SIG-M5 (cell line): Measurements from ENCODE around the gene KATNAL1.
"Not testable (repeated sequence)": the region's sequence is repeated elsewhere in the genome, so short reads cannot be mapped to it uniquely, and the experiment has no call there.

Source experiments
- DNase-seq: peaks from one replicate; lab custom pipeline; 2025; lab: John Stamatoyannopoulos, UW

KATNAL1 gene

DNA sequence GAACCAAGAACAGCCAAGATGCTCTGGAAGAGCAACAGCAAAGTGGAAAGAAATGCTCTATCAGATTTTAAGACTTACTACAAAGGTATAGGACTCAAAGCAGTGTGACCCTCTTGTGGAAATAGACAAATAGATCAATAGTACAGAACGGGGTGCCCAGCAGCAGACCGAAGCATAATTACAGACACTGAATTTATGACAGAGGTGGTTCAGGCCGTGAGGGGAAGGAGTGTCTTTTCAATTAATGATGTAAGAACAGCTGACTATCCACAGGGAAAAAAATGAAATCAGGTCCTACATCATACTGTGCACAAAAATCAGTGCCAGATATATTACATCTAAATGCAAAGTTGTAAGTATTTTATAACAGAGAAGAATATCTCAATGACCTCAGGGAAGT, 95.6 kb downstream of the KATNAL1 start:
- DNase-seq, result no peak

DNA sequence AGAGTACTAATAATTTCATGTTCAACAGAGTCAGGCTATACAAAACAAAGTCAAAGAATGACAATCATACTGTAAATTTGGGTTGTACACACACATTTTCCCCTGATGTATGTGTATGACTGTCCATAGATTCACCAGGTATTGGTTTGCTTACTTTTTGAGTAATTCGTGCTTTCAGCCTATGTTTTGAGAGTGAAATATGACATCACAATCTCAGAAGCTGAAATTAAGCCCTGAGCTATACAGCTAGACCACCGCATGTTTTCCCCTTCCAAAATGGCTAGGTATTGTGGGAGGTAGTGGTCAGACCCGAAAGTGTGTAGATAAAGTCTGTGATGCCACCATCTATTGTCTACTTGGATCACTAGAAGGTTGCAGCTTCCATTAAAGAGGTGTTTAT, 102.8 kb downstream of the KATNAL1 start:
- no peak for DNase-seq

DNA sequence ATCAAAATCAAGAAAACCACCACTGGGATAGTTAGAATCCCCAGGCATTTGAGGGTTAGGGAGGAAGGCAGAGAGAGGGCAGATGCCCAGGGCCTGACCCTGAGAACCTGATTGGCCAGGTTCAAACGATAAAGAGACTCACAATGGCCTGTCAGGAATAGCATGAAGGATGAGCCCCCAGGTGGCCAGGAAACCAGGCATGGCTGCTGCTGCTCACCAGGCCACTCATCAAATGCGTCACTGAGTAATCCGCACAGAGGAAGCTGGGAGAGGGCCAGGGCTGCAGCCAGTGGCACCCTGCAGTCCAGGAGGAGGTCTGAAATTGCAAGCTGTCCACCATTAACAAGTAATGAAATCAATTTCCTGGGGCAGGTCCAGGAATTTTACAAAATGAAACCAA, 111.3 kb downstream of the KATNAL1 start:
- DNase-seq, result no peak

DNA sequence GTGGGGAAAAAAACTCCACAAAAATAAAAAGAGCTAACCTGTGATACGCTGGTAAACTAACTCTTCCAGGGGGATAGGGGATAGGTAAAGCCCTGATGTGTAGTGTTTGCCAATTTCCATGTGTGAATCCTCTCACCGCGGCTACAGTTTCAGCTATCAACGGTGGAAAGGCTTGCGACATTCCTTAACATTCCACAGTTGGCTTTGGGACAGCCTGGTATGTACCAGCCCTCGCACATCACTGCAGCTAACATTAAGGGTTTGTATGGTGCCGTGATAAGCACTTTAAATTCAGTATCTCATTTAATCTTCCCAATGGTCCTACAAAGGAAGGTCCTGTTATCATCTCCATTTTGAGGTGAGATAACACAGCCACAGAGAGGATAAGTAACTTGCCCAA, 112.4 kb downstream of the KATNAL1 start:
- no peak for DNase-seq

DNA sequence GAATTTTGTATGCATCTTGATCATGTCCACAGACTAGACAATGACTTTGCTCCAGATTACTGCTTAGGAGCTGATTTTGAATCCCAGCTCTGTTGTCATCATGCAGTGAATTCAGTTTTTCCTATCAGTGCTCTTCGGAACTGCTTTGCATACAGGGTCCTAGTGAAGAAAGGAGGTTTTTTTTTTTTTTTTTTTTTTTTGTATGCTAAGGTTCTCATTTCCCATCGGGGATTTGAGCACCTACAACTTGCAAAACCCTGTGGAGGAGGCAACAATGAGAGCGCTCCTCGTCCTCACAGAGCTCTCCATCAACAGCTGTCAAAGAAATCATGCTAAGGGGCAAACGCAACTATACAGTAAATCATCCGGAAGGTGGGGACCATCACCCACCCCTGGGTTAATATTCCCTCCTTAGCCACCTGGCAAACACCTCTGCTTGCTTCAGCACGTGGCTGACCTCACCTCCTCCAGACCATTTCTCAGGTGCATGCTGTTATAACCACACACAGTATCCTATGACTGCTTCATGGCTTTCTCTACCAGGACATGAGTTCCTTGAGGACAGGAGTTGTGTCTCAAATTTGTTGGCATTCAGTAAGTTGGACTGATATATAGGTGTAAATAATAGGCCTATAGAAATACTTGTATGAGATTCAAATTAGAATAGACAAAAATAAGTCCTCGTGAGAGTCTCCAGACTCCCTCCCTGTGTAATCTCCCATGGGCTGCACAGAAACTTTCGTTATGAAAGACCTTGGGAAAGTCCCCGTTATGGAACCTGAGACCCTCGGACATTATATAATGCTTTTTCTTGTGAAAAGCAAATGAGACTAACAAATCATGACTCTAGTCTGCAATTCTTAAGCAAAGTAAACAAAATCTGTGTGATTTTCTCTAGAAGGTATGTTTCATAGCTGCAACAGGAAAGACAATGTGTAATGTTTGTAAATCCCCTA, 113.8 kb downstream of the KATNAL1 start:
- DNase-seq, result no peak

DNA sequence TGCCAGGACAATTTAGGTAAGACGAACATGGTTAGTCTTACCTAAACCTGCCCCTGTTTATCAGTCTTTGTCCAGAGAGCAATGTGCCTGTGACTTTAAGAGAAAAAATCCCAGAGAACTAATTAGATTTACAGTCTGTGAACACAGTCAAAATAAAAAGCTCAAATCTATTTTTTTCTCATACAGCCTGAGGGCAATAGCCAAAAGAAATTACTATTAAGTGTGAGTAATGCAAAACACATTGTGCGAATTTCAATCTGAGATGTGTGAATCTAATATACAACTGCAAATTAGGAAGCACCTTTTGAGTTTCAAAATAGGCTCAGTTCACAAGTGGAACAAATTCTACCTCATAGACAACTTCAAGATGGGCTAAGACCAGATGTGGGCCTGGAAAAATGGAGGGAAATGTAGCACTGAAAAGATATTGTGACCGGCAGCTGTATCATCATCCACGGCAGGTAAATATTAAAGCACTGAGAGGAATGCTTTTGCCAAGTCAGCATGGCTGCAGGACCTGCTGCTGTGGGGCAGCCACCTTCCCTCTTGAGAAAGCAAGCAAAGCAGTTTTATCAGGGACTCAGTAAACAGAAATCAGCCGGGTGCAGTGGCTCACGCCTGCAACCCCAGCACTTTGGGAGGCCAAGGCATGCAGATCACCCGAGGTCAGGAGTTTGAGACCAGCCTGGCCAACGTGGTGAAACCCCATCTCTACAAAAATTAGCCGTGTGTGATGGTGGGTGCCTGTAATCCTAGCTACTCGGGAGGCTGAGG, 114.8 kb downstream of the KATNAL1 start:
- no peak for DNase-seq

DNA sequence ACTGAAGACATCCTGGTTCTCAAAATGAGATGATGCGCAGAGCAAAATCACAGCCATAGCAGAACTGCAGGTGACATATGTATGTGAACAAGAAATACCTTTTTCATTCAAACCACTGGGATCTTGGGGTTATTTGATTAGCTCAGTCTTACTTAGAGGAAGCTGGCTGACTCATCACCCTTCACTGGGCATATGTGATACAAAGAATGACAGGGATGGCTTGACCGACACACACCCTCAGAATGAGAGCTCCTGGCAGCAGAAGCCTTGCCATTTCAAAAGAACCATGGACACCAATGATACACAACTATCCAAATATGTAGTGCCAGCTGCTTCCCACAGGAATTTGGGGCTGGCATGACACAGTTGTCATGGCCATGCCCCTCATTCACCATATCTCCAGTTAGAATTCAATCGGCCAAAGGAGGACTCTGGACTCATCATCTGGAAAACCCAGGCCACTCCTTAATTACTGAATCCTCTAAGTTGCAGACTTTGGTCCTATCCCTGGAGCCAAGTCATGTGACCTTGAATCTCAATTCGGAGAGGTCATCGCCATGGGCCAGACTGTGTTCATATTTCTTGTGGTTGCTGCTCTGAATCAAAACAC, 115.8 kb downstream of the KATNAL1 start:
- no peak for DNase-seq

DNA sequence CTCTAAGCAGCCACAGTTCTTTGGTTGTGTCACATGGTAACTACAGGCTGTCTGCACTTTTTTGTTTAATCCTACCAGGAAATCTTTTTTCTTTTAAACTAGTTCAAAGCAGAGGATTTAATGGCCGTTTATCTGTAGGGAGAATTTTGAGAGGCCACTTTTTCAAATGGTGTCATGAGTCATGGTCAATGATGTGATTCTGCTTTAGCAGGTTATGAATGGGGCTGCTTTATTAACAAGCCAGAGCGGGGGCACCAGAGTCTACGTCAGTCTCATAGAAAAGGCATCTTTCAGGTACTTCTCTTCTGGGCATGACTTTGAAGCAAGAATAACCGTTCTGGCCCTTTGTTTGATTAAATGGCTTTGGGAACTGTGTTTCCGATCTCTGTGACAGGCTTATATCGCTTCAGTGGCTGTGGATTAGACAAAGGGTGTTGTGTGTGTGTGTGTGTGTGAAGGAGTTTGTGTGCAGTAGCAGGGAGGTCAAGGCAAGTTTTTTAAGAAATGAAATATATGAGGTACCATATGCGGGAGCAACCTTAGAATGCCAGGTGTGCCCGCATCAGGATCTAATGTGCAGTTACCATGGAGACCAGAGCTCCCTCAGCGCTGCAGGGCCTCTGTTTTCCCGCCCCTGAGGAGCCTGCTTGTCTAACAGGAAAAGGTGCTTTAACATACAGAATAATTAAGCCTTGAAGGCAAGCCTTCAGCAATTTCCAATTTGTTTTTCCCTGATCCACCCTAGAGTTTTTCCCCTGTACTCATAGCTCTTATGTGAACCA, 120.5 kb downstream of the KATNAL1 start:
- no peak for DNase-seq

DNA sequence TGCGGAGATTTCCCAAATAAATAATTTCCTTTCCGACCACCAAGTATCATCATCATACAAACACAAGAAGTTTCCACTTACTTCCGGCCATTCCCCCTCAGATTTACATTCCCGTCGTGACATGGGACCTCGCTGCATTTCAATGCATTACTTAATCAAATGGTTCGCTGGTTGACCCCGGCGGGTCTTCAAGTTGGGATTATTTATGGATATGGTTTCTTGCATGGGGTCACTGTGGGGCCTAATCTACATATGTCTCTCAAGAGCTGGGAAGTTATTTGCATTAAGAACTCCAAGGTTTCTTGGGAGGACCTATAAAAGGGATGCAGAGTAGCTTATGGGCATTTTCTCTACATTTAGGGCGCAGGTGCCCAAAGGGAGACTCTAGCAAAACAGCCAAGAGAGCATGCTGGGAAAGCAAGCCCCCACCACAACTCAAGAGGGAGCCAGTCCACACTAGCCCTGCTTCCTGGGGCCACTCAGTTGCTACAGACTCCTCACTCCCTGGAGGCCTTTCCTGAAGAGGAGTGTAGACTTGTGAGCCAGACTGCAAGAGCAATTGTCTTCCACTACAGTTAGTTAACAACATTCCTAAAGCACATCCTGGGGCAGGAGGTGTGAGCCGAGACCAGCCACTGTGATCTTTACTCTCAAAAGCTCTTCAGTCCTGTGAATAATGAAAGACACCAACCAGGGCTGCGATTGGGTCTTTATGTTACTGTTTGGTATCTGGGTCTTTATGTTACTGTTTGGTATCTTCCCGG, 125.3 kb downstream of the KATNAL1 start:
- DNase-seq, result no peak

DNA sequence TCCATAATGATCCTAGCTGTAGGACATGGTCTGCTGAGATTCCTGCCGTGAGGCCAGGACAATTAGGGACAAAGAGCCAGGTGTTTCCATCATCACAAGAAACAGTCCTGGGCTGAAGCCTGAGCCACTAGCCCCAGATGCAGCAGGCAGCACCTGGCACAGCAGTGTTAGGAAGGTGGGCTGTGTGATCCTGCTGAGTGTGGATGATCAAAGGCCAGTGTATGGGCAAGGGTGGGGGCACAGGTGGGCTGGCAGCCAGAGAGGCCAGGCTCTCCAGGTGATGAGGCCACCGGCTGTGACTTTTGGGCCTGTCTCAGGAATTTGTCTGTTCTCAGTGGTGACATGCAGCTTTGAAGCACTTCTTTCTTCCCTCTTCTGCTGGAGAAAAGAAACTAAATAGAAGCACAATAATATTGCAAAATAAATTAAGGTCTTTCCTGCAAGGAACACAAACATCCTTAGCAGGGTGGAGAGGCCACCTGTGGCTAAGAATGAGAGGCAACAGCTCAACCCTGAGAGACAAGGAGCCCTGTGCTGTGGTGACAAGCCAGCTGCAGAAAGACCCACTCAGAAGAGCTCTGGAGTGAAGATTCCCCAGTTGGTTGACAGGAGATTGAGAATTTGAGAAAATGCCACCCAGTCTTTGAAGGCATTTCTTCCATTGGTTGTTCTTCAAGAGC, 127.6 kb downstream of the KATNAL1 start:
- no peak for DNase-seq

DNA sequence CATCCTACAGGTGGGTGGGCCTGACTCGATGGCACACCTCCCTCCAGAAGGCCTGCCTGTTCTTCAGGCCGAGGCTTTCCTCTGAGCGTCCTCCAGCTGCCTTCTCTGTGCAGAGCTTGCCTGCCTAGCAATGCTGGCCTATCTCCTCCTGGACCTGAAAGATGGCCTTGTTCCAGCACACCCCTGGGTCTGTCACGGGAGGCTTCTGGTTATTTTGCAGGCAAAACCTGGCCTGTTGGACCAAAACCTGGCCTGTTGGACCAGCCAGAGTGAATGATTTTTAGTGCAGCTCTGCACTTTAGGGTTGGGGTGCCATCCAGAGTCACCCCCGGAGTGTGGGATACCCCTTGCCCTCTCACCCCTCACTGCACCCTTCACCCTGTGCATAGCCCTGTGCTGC, 128.4 kb downstream of the KATNAL1 start:
- no peak for DNase-seq

DNA sequence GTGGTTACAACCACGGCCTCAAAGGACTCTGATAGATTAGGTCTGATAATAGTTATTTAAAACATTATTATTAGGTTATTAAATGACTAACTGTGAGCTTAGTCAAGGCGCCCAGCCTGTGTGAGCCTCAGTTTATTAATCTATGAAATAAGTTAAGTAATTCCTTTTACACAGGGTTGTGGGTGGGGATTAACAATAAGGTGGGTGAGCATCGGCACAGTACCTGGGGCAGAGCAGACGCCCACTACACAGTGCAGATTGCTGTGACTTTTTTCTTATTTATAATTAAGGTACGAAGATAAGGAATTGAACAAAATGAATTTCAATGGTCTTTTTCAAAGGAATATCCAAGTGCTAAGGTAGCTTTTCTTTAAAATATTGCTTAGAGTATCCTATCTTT, 132.2 kb downstream of the KATNAL1 start:
- DNase-seq, result no peak

DNA sequence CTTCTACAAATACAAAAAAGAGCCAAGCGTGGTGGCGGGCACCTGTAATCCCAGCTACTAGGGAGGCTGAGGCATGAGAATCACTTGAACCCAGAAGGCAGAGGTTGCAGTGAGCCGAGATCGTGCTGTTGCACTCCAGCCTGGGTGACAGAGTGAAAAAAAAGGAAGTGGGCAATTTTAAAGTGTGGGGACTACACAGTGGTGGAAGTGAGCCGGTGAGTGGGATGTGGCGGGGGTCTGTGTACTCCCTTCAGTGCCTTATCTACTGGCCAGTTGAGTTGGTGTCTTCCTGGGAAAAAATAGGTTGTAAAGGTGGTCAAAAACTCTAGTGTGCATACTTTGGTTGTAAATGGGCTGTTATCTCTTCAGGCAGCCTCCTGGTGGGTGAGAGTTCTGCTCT, 133.1 kb downstream of the KATNAL1 start:
- DNase-seq, result not testable (repeated sequence)

DNA sequence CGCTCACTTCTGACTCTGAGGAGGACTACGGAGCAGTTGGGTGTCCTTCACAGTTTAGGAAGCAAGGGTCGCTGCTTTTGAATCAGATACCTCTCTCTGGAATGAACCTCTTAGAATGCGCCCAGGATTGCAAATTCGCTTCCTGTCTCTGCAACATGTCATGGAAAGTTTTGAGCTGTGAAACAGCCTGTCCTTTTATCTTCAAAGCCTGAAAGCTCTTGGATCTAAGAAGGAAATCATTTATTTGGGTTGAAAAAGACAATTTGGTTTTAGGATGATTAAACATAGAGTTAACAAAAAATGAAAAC, 134.1 kb downstream of the KATNAL1 start:
- no peak for DNase-seq

DNA sequence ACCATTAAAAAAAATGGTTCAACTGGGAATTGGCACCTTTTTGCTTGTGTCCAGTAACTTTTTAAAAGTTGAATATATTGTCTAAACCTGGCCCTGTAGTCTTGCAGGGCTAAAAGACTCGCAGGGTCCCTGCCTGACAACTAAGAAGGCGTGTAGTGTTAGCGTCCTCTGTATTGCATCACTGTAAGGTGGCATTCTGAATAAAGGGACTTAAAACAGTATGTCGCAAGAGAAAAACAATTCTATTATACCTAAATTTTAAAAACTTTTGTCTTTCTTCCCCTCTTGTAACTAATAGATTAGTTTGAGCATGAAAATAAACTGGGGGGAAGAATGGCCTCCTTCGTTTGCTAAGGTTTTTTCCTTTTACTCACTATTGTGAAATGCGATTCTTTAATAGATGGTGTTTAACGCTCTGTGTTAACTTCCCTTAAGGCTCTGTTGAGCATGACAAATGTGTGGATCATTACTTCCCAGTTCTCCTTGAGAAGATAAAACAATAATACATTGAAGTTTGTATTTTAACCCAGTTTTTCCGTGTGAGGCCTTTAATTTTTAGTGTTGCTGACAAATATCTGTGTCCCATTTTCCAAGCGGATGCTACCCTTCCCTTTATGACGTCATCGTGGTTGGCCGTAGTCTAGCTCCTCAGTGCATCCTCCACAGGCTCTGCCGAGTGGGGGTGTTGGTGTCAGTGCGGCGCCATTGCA, 134.6 kb downstream of the KATNAL1 start:
- DNase-seq, result no peak

DNA sequence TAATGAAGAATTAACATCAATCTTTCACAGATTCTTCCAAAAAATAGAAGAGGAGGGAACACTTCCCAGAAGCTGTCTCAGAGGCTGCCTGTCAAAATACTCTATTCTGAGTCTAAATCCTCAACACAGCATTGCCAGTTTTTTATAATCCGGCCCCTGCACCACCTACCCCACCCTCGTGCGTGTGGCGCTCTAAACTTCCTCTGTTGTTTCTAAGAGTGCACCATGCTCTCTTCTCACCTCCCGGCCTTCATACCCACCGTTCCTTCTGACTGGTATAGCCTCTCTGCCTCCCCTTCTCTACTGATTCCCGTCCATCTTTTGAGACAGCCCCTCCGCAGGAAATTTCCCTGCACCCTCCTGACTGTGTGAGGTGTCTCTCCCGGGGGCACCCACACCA, 136.8 kb downstream of the KATNAL1 start:
- DNase-seq, result no peak

DNA sequence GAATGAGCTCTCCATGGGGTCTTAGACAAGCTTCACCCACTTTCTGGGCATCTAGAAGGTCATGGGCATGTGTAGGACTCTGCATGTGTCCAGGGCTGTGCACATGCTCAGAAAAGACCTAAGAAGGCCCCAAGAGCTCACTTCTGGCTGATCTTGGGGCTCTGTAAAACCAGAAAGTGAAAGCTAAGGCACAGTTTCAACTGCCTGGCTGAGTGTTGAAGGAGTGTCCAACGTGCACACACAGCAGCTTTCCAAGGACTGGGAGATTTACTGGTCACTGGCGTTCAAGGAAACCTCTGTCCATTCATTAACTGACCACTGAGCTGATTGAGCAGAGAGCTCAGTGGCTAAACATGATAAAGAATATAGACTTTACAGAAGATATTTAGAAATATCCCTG, 137.9 kb downstream of the KATNAL1 start:
- no peak for DNase-seq

DNA sequence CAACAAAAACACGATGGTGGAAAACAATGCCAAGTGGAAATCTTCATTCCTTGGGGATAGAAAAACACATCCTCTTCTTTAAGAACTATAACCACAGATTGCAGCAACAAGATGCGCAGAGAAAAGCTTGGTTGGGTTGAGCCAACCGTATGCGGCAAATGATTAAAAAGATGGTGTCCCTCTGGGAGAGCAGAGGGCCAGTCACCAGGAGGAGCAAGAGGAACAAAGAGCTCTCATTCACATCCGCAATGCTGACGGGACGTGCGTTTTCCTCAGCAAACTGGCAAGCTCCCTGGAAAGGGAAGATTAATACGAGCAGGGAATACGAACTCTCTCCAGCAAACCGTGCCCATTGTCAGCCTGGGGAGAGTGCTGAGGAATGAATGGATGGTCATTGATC, 141.6 kb downstream of the KATNAL1 start:
- DNase-seq, result no peak

DNA sequence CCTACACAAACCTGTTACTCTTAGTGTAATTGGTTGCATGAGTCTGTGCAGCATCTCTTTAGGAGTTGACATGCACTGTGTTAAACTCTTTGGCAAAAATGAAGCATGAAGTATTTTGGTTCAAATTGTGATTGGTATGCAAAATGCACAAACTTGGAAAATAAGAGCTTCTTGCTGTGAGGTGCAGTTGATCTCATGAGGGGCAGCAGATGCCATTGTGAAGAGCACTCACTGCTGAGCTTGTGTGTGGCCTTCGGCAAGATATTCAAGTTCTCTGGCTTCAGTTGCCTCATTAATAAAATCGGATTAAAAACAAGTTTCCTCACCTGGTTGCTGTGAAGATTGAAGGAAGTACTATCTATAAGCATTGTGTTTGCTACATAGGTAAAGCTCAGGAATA, 142.3 kb downstream of the KATNAL1 start:
- no peak for DNase-seq

DNA sequence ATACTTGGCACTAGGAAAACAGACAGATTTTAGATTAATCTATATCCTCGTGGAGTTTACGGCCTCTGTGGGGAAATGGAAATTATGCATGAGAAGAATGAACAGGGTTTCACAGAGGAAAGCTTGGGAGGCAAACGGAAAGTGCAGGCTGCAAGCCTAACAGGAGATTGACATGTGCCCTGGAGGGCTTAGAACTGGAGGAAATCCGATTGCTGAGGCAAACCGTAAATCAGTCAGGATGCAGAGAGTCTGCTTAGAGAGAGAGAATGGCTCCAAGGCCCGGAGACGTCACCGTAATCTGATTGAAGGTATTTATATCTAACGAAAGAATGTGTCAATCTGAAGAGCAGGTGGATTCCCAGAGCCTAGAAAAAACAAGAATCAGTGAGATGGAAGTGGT, 143.2 kb downstream of the KATNAL1 start:
- DNase-seq, result no peak
